Smooth muscle cell (in vitro differentiated cells): ENCODE results near the gene TTC28. TPM values are rescaled to one million over a fixed set of nuclear protein-coding genes. Genes with fewer than 3 reads are reported as not detected.

Experiments
- DNase-seq: peaks from one replicate; lab custom pipeline; 2025; ENCODE audit not compliant: unreplicated experiment; lab: John Stamatoyannopoulos, UW
- H2AFZ ChIP-seq: fragments of 200-600 bp; sonication (generic); 2 replicates; pipeline ENCODE4 v1.6.0; 2016; ENCODE audit warnings: antibody characterized with exemption, low read depth, mild to moderate bottlenecking
- H3F3A ChIP-seq: fragments of 200-600 bp; sonication (generic); 2 replicates; pipeline ENCODE4 v1.6.0; 2017; ENCODE audit warnings: antibody characterized with exemption, low read depth
- H3K27ac ChIP-seq: fragments of 200-600 bp; sonication (generic); 2 replicates; pipeline ENCODE4 v1.5.1; 2016; ENCODE audit warnings: low read depth, mild to moderate bottlenecking
- H3K27me3 ChIP-seq: fragments of 200-600 bp; sonication (generic); 2 replicates; pipeline ENCODE4 v1.6.1; 2016; ENCODE audit warnings: low read depth, mild to moderate bottlenecking
- H3K36me3 ChIP-seq: fragments of 200-600 bp; sonication (generic); 2 replicates; pipeline ENCODE4 v1.5.1; 2016; ENCODE audit warnings: low read depth
- H3K4me1 ChIP-seq: fragments of 200-600 bp; sonication (generic); 2 replicates; pipeline ENCODE4 v1.5.1; 2016; ENCODE audit warnings: low read depth
- H3K4me2 ChIP-seq: fragments of 200-600 bp; sonication (generic); 2 replicates; pipeline ENCODE4 v1.6.0; 2016; ENCODE audit warnings: mild to moderate bottlenecking
- H3K4me3 ChIP-seq: fragments of 200-600 bp; sonication (generic); 2 replicates; pipeline ENCODE4 v1.5.1; 2016; ENCODE audit warnings: mild to moderate bottlenecking
- H3K79me2 ChIP-seq: fragments of 200-600 bp; sonication (generic); 2 replicates; pipeline ENCODE4 v1.6.0; 2016; ENCODE audit warnings: low read depth, mild to moderate bottlenecking
- H3K9ac ChIP-seq: fragments of 200-600 bp; sonication (generic); 2 replicates; pipeline ENCODE4 v1.6.0; 2016; ENCODE audit warnings: low read depth
- H3K9me3 ChIP-seq: fragments of 200-600 bp; sonication (generic); replicated peaks from 2 replicates; pipeline ENCODE4 v1.5.1; 2016; ENCODE audit warnings: low read depth
- H4K20me1 ChIP-seq: fragments of 200-600 bp; sonication (generic); 2 replicates; pipeline ENCODE4 v1.6.0; 2016; ENCODE audit warnings: low read depth
- CTCF ChIP-seq: fragments of 200-600 bp; sonication (generic); IDR thresholded peaks from 2 replicates; pipeline ENCODE4 v1.5.1; 2017; ENCODE audit warnings: borderline replicate concordance, mild to moderate bottlenecking, antibody characterized with exemption; ENCODE audit not compliant: insufficient read depth, poor library complexity, severe bottlenecking
- WGBS: methylation state at CpG from one replicate; pipeline ENCODE4 v1.1.7; 2016; ENCODE audit warnings: low lambda C conversion rate; 5-methylcytosine and 5-hydroxymethylcytosine counted together
- polyA plus RNA-seq: library from polyadenylated mRNA; unstranded; fragments of >200 nt; fragmentation: Nextera tagmentation; extraction: Ambion mirVana; gene quantifications from 2 replicates; pipeline ENCODE4 v1.2.1, GENCODE V29; 2016
- total RNA-seq: library from RNA; depleted of rRNA; stranded (reverse); fragments of >200 nt; gene quantifications from 2 replicates; pipeline ENCODE4 v1.2.3, GENCODE V29; 2014

The TTC28 gene
- total and polyA plus RNA-seq, 2 experiments from 2014 or later: 6.3 to 17.9 TPM

GRCh38 chr22:27962268-27963044 is 717.2 kb downstream of the TTC28 start:
- TF ChIP-seq CTCF: no peak
- peak overlapping the region; percentile 71 for H3K4me2 ChIP-seq
- no peak overlapping the region for H2AFZ ChIP-seq
- H3K9ac ChIP-seq: no peak overlapping the region
- H3K27ac ChIP-seq: peak overlapping the region; percentile 73
- H4K20me1 ChIP-seq: no peaks in the 10 kb centered on the region
- no peaks in the 10 kb centered on the region for H3K36me3 ChIP-seq
- no peak overlapping the region for H3K4me3 ChIP-seq
- H3K9me3 ChIP-seq: no peaks in the 10 kb centered on the region
- no peaks in the 10 kb centered on the region for H3K27me3 ChIP-seq
- 42% methylated on average over 9 of the region's 9 CpGs for WGBS
- peaks cover 5% of the 10 kb centered on the region for H3F3A ChIP-seq
- no peak for DNase-seq
- H3K4me1 ChIP-seq: peaks cover 14% of the 10 kb centered on the region
- no peaks in the 10 kb centered on the region for H3K79me2 ChIP-seq

- peak overlapping the region; percentile 73 for H3K27ac ChIP-seq
- H3K9ac ChIP-seq: no peak overlapping the region
- H4K20me1 ChIP-seq: no peaks in the 10 kb centered on the region
- H3K4me3 ChIP-seq: no peak overlapping the region
- H3F3A ChIP-seq: peaks cover 5% of the 10 kb centered on the region
- no peak for DNase-seq
- H3K4me2 ChIP-seq: peak overlapping the region; percentile 71
- H3K27me3 ChIP-seq: no peaks in the 10 kb centered on the region
- H3K36me3 ChIP-seq: no peaks in the 10 kb centered on the region
- 92% methylated on average over 1 of the region's 1 CpG for WGBS
- no peak overlapping the region for H2AFZ ChIP-seq
- H3K9me3 ChIP-seq: no peaks in the 10 kb centered on the region
- peaks cover 14% of the 10 kb centered on the region for H3K4me1 ChIP-seq
- H3K79me2 ChIP-seq: no peaks in the 10 kb centered on the region
- no peak for TF ChIP-seq CTCF
These were observed 718.0 kb downstream of the TTC28 start for GRCh38 chr22:27961680-27962079.

- H2AFZ ChIP-seq: no peak overlapping the region
- no peak for TF ChIP-seq CTCF
- no peaks in the 10 kb centered on the region for H3K9me3 ChIP-seq
- no peaks in the 10 kb centered on the region for H3K27me3 ChIP-seq
- no peak overlapping the region for H3K4me3 ChIP-seq
- peaks cover 14% of the 10 kb centered on the region for H3K4me1 ChIP-seq
- peak overlapping the region; percentile 71 for H3K4me2 ChIP-seq
- DNase-seq: no peak
- H3F3A ChIP-seq: peaks cover 5% of the 10 kb centered on the region
- H4K20me1 ChIP-seq: no peaks in the 10 kb centered on the region
- no peak overlapping the region for H3K9ac ChIP-seq
- no peak overlapping the region for H3K27ac ChIP-seq
- 34% methylated on average over 4 of the region's 4 CpGs for WGBS
- no peaks in the 10 kb centered on the region for H3K79me2 ChIP-seq
- H3K36me3 ChIP-seq: no peaks in the 10 kb centered on the region
These were observed 718.5 kb downstream of the TTC28 start for GRCh38 chr22:27961182-27961581.
